Rectal smooth muscle tissue (tissue), 1 donor: ENCODE measurements around the gene CLHC1.

Source experiments
- H3K27ac ChIP-seq: one replicate; pipeline ENCODE4 v1.7.0; 2013; ENCODE audit warnings: low read depth, low read length, inconsistent platforms
- H3K27me3 ChIP-seq: one replicate; pipeline ENCODE4 v1.7.0; 2013; ENCODE audit warnings: low read length; ENCODE audit not compliant: control insufficient read depth, insufficient read depth
- H3K36me3 ChIP-seq: one replicate; pipeline ENCODE4 v1.7.0; 2013; ENCODE audit warnings: low read length; ENCODE audit not compliant: control insufficient read depth, insufficient read depth
- H3K4me1 ChIP-seq: one replicate; pipeline ENCODE4 v1.7.0; 2013; ENCODE audit warnings: low read length; ENCODE audit not compliant: control insufficient read depth, insufficient read depth
- H3K4me3 ChIP-seq: one replicate; pipeline ENCODE4 v1.7.0; 2013; ENCODE audit warnings: low read length
- H3K9ac ChIP-seq: one replicate; pipeline ENCODE4 v1.7.0; 2013; ENCODE audit warnings: low read length

The CLHC1 gene

GRCh38 chr2:55162284-55163006 is 69.6 kb downstream of the CLHC1 start:
- H3K4me1 ChIP-seq = peaks cover 10% of the 10 kb centered on the region

GRCh38 chr2:55161295-55162210 is 70.5 kb downstream of the CLHC1 start:
- H3K4me3 ChIP-seq = no peak overlapping the region
- no peaks in the 10 kb centered on the region for H3K36me3 ChIP-seq
- no peaks in the 10 kb centered on the region for H3K27me3 ChIP-seq
- peaks cover 14% of the 10 kb centered on the region for H3K4me1 ChIP-seq
- no peak overlapping the region for H3K27ac ChIP-seq
- no peak overlapping the region for H3K9ac ChIP-seq

More at GRCh38 chr2:55162284-55163006, 69.6 kb downstream of the CLHC1 start:
- H3K9ac ChIP-seq = no peak overlapping the region
- no peaks in the 10 kb centered on the region for H3K27me3 ChIP-seq
- no peak overlapping the region for H3K4me3 ChIP-seq
- no peak overlapping the region for H3K27ac ChIP-seq
- H3K36me3 ChIP-seq = no peaks in the 10 kb centered on the region

- no peaks in the 10 kb centered on the region for H3K36me3 ChIP-seq
- no peaks in the 10 kb centered on the region for H3K27me3 ChIP-seq
- H3K9ac ChIP-seq = no peak overlapping the region
- H3K4me3 ChIP-seq = no peak overlapping the region
- no peak overlapping the region for H3K27ac ChIP-seq
- H3K4me1 ChIP-seq = peaks cover 23% of the 10 kb centered on the region
These were observed 71.7 kb downstream of the CLHC1 start for GRCh38 chr2:55160422-55160821.

- no peaks in the 10 kb centered on the region for H3K27me3 ChIP-seq
- no peak overlapping the region for H3K27ac ChIP-seq
- no peaks in the 10 kb centered on the region for H3K36me3 ChIP-seq
- peaks cover 29% of the 10 kb centered on the region for H3K4me1 ChIP-seq
- no peak overlapping the region for H3K9ac ChIP-seq
- no peak overlapping the region for H3K4me3 ChIP-seq
These were observed 72.3 kb downstream of the CLHC1 start for GRCh38 chr2:55159752-55160151.

GRCh38 chr2:55159037-55159651 is 72.9 kb downstream of the CLHC1 start:
- peaks cover 34% of the 10 kb centered on the region for H3K4me1 ChIP-seq
- no peak overlapping the region for H3K4me3 ChIP-seq
- no peak overlapping the region for H3K27ac ChIP-seq
- H3K27me3 ChIP-seq = no peaks in the 10 kb centered on the region
- H3K9ac ChIP-seq = no peak overlapping the region
- no peaks in the 10 kb centered on the region for H3K36me3 ChIP-seq

GRCh38 chr2:55158111-55158814 is 73.8 kb downstream of the CLHC1 start:
- Histone ChIP-seq H3K4me1 (peaks cover 39% of the 10 kb centered on the region), H3K9ac (no peak overlapping the region), H3K27me3 (no peaks in the 10 kb centered on the region), H3K4me3 (no peak overlapping the region), H3K36me3 (no peaks in the 10 kb centered on the region), H3K27ac (no peak overlapping the region)

GRCh38 chr2:55157474-55157884 is 74.6 kb downstream of the CLHC1 start:
- Histone ChIP-seq H3K4me3 (no peak overlapping the region), H3K36me3 (no peaks in the 10 kb centered on the region), H3K27me3 (no peaks in the 10 kb centered on the region), H3K4me1 (peaks cover 38% of the 10 kb centered on the region), H3K9ac (no peak overlapping the region), H3K27ac (no peak overlapping the region)

- no peak overlapping the region for H3K9ac ChIP-seq
- H3K4me3 ChIP-seq = no peak overlapping the region
- no peaks in the 10 kb centered on the region for H3K27me3 ChIP-seq
- H3K27ac ChIP-seq = no peak overlapping the region
- H3K4me1 ChIP-seq = peaks cover 43% of the 10 kb centered on the region
- no peaks in the 10 kb centered on the region for H3K36me3 ChIP-seq
These were observed 75.1 kb downstream of the CLHC1 start for GRCh38 chr2:55156984-55157383.

GRCh38 chr2:55156326-55156725 is 75.8 kb downstream of the CLHC1 start:
- Histone ChIP-seq H3K27me3 (no peaks in the 10 kb centered on the region), H3K4me3 (no peak overlapping the region), H3K4me1 (peaks cover 49% of the 10 kb centered on the region), H3K9ac (no peak overlapping the region), H3K27ac (peak overlapping the region; percentile 45), H3K36me3 (no peaks in the 10 kb centered on the region)

GRCh38 chr2:55155764-55156281 is 76.3 kb downstream of the CLHC1 start:
- no peak overlapping the region for H3K4me3 ChIP-seq
- H3K9ac ChIP-seq = no peak overlapping the region
- no peaks in the 10 kb centered on the region for H3K36me3 ChIP-seq
- H3K27me3 ChIP-seq = no peaks in the 10 kb centered on the region
- H3K4me1 ChIP-seq = peaks cover 50% of the 10 kb centered on the region
- H3K27ac ChIP-seq = peak overlapping the region; percentile 17

- Histone ChIP-seq H3K4me3 (no peak overlapping the region), H3K4me1 (peaks cover 50% of the 10 kb centered on the region), H3K27me3 (no peaks in the 10 kb centered on the region), H3K36me3 (no peaks in the 10 kb centered on the region), H3K27ac (peak overlapping the region; percentile 41), H3K9ac (no peak overlapping the region)
These were observed 76.9 kb downstream of the CLHC1 start for GRCh38 chr2:55155206-55155605.
